NCI-H128 (cell line): ENCODE measurements around the gene KCNIP4.

Source experiments
- DNase-seq: peaks from one replicate; lab custom pipeline; 2025; ENCODE audit not compliant: unreplicated experiment; lab: John Stamatoyannopoulos, UW

The KCNIP4 gene

GRCh38 chr4:21768349-21769310 lies 179.9 kb downstream of the KCNIP4 start:
- DNase-seq: no peak

- DNase-seq: no peak
Measured at GRCh38 chr4:21765810-21766407, 182.7 kb downstream of the KCNIP4 start.

DNA sequence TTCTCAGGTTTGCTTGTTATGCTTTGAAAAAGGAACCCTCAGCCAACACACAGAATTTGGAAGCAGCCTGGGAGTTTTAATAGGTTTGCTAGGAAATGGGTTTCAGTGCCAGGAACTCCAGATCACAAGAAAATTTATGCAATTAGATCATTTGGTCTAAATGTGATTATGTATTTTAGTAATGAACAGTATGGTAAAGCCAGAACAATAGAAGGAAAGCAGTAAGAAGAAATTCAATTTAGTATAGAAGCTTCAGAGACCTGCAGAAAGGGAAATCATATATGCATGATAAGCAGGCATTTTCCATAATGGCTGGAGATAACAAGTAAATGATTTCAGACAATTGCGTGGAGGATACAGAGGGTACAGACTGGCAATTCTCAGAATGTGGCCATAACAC lies 184.7 kb downstream of the KCNIP4 start:
- no peak for DNase-seq

- no peak for DNase-seq
Measured at GRCh38 chr4:21757248-21757647, 191.3 kb downstream of the KCNIP4 start.

GRCh38 chr4:21753084-21753760 lies 195.3 kb downstream of the KCNIP4 start:
- no peak for DNase-seq

DNA sequence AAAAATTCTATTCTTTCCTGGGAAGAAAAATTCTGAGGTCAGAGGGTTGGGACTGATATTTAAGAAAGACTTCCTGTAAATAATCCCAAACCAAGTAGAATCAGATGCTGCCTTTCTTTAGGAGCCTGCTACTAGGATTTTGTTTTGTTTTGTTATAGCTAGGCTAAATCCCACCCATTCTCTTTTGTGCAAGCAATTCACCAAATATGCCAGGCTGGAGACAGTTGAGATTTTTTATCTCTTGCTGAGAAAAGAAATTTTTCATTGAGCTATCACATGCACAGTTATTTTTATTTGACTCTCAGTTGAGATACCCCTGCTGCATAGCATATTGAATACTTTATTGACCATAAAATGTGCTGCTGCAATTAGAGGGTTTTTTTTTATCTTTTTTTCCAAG lies 196.0 kb downstream of the KCNIP4 start:
- no peak for DNase-seq

- DNase-seq: no peak
Measured at GRCh38 chr4:21749924-21750323, 198.6 kb downstream of the KCNIP4 start.

DNA sequence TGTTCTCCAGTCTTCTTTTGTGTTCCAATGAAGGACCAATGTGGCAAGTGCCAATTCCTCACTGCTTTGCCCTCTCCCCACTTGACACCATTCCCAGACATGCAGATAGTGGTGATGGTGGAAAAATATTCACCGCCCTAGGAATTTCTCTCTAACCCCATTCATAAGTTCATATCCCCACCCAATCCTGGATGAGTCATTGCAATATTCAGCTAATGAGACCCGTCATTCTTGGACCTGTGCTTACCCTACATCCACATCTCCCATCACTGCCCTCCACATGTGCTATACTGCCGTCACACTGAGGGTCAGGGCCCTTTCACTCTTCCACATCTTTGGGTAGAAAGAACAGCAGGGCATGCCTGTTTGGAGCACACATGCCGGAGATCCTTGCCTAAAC lies 199.2 kb downstream of the KCNIP4 start:
- DNase-seq: no peak

- DNase-seq: no peak
Measured at GRCh38 chr4:21744046-21744445, 204.5 kb downstream of the KCNIP4 start.

DNA sequence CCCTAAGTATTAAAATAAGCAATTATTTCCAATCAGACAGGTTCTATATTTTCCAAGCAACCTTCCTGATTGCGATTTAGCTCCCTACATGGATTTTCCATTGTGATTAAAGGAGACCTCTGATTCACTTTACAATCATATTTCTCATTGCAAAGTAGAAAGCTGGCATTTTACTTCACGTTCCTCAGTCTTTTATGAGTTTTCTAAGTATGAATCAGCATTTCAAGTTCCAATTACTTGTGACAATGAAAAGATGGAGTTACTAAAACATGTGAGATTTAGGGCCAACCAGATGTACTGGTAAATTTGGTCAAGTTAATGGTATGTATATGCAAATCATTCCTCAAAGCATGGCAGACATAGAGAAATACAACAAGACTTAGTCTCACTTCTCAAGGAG lies 206.2 kb downstream of the KCNIP4 start:
- no peak for DNase-seq

DNA sequence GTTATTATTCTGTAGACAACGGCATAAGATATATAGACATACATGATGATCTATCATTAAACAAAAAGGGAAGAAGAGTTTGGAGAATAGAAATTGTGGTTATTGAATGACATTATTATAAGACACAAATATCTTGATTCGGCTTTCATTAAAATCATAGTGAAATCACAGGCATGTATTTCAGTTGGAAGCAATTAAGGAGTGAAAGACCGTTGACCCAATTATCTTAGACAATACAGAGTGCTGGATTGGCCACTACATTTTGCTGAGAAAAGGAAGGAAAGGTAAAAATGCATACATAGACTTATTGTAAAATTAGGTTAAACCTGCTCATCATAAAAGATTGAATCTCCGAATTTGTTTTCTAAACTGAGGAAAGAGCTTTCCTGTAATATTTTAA lies 209.8 kb downstream of the KCNIP4 start:
- DNase-seq: no peak

GRCh38 chr4:21735866-21736265 lies 212.7 kb downstream of the KCNIP4 start:
- DNase-seq: no peak

GRCh38 chr4:21733894-21734630 lies 214.5 kb downstream of the KCNIP4 start:
- DNase-seq: no peak

- no peak for DNase-seq
Measured at GRCh38 chr4:21728304-21728703, 220.3 kb downstream of the KCNIP4 start.

GRCh38 chr4:21726255-21726815 lies 222.2 kb downstream of the KCNIP4 start:
- DNase-seq: no peak

DNA sequence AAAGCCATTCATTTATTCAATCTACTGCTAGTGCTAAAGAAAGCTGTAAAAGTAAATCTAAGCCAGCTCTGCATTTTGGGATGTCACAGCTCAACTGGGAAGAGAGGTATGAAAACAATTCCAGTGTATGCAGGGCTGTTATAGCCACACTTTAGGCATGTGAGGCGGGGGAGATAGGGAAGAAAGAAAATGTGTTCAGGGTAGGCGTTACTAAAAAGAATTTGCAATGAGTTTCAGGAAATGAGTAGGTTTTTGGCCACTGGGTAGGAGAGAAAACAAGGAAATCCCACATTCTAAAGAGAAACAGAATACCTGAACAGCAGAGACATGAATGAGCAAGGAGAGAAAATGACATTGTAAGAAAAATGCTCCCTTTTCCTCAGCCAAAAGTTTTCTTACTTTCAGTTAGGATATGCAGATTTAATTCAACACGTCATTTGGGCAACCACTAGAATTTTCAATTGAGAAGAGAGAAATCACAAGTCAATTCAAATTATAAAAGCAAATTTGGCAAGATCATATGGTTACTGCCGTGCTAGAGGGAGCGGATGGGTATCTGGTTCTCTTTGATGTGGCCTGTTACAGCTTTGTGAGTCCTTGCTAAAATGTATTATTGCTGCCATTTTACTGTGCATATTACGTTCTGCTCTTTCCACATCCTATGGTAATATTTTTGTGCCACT lies 226.3 kb downstream of the KCNIP4 start:
- DNase-seq: no peak

DNA sequence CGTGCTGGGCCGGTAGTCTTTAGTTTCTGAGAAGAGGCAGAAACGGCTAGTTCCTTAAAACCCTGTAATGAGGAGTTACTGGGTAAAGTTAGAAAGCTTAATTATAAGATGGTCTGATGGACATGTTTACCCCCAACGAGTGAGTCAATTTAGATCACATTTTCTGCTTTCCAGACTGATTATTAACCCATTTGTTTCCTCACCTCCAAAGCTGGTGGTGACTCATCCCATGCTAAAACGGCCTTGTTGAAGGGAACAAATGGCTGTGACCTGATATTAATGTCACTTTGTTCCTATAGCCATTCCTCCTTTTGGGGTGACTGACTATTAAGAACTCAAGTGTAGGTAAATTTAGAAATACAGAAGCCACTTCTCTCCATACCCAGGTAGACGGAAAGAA lies 232.0 kb downstream of the KCNIP4 start:
- DNase-seq: no peak

DNA sequence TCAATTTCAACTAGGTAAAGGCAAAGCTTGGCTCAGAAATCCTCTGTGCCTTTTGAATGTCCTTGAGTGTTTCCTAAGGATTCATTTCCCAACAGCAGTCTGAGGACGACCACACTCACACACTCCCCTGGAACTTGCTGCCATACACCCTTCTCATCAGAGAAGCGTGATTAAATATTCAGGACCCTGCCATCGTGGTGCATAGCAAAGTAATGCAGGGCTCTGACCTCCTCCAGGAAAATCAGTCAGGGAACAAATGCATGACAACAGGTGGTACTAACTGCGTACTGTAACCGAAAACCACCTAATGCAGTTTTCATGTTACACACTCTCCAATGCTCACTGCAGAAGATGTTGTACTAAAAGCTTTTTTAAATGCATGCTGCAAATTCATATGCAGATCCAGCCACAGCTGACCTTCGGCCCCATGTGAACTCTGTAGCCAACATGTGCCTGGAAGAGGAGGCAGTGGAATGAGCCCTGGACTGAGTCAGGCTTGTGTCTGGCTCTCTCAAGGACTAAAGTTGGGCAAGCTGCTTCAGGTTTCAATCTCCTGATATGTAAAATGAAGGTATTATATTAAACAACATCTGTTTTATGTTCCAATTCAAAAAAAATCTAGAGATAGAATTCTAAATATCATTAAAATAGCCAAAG lies 238.3 kb downstream of the KCNIP4 start:
- DNase-seq: no peak

GRCh38 chr4:21709761-21710160 lies 238.8 kb downstream of the KCNIP4 start:
- no peak for DNase-seq

DNA sequence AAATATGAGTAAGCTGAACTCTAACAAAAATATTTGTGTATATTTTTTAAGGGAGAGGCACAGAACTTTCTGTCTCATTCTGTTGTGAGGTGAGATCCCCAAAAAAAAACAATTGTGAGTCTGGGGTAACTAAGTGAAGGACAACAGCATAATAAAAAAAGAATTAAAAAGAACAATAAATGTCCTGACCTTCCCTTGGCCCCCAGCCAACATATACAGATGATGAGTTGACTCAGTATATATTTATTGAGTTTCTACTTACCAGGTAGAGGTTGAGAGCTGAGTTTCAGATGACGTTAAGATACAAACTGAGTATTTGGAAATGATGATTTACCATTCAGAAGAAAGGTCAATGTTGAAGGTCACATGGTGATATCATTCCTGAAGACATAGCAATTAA lies 239.5 kb downstream of the KCNIP4 start:
- no peak for DNase-seq
